Astrocyte of the cerebellum (primary cell): Measurements from ENCODE around the gene ADAM17.

Experiments
- DNase-seq: peaks from one replicate; pipeline ENCODE4 v3.0.0-alpha.2; 2011; ENCODE audit warnings: low read depth
- H3K4me3 ChIP-seq: 2 replicates; pipeline ENCODE4 v1.5.1; 2011; ENCODE audit warnings: mild to moderate bottlenecking, low read depth, low read length, moderate library complexity
- in situ Hi-C: cut with HindIII; loops from 2 replicates; pipeline ENCODE4 v1.10.0; 2017; ENCODE audit warnings: low sequenced_read_pairs
- TF ChIP-seq, protein P1 (sequence below): IDR thresholded peaks from 2 replicates; pipeline ENCODE4 v1.5.1; 2012; ENCODE audit warnings: low read length, low read depth, moderate library complexity, mild to moderate bottlenecking; ENCODE audit errors: missing control alignments

Gene ADAM17

DNA sequence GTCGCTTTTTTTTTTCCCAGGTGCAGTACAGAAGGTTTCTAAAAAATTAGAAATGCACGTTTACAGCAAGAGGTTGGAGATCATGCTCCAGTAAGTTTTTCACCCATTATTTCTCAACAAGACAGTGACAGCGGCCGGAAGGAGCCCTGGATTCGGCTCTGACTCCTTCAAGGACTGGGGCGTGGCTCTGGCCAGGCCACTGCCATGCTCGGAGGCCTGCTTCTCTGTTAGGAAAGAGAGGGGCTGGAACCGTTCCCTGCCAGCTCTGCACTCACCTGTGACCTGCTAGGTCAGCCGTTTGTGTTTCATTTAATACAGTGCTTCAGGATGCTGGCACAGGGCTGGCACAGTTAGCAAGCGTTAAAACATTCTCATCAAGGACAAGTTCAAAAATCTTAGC, 87.9 kb downstream of the ADAM17 start:
- in situ Hi-C loops: no loop called here
- no peak for DNase-seq
- TF ChIP-seq, protein P1, sequence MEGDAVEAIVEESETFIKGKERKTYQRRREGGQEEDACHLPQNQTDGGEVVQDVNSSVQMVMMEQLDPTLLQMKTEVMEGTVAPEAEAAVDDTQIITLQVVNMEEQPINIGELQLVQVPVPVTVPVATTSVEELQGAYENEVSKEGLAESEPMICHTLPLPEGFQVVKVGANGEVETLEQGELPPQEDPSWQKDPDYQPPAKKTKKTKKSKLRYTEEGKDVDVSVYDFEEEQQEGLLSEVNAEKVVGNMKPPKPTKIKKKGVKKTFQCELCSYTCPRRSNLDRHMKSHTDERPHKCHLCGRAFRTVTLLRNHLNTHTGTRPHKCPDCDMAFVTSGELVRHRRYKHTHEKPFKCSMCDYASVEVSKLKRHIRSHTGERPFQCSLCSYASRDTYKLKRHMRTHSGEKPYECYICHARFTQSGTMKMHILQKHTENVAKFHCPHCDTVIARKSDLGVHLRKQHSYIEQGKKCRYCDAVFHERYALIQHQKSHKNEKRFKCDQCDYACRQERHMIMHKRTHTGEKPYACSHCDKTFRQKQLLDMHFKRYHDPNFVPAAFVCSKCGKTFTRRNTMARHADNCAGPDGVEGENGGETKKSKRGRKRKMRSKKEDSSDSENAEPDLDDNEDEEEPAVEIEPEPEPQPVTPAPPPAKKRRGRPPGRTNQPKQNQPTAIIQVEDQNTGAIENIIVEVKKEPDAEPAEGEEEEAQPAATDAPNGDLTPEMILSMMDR: no peak
- no peak overlapping the region for H3K4me3 ChIP-seq

DNA sequence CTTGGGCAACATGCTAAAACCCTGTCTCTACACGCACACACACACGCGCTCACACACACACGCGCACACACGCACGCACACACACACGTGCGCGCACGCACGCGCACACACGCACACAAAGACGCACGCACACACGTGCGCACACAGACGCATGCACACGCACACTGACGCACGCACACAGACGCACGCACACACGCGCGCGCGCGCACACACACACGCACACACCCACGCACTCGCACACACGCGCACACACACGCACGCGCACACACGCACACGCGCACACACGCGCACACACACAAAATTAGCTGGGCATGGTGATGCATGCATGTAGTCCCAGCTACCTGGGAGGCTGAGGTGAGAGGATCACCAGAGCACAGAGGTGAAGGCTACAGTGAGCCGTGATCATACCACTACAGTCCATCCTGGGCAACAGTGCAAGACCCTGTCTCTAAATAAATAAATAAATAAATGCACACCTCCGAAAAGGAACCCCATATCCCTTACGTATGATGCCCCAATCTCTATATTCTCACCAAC, 89.4 kb downstream of the ADAM17 start:
- in situ Hi-C loops: no loop called here
- H3K4me3 ChIP-seq: no peak overlapping the region
- TF ChIP-seq, protein P1: no peak
- no peak for DNase-seq

- no peak for DNase-seq
- in situ Hi-C loops: no loop called here
- TF ChIP-seq, protein P1: no peak
- no peak overlapping the region for H3K4me3 ChIP-seq
These were observed 90.5 kb downstream of the ADAM17 start for GRCh38 chr2:9465170-9465569.

GRCh38 chr2:9463698-9464034, 92.0 kb downstream of the ADAM17 start:
- in situ Hi-C loops: no loop called here
- TF ChIP-seq, protein P1: no peak

GRCh38 chr2:9462886-9463697, 92.5 kb downstream of the ADAM17 start:
- in situ Hi-C loops: no loop called here
- DNase-seq: no peak
- TF ChIP-seq, protein P1: no peak
- H3K4me3 ChIP-seq: no peak overlapping the region

More at GRCh38 chr2:9463698-9464034, 92.0 kb downstream of the ADAM17 start:
- DNase-seq: no peak
- H3K4me3 ChIP-seq: no peak overlapping the region

- no peak for DNase-seq
- in situ Hi-C loops: no loop called here
- TF ChIP-seq, protein P1: no peak
- H3K4me3 ChIP-seq: no peak overlapping the region
These were observed 93.3 kb downstream of the ADAM17 start for GRCh38 chr2:9462313-9462712.
